NT2/D1 (cell line): ENCODE measurements around the gene BABAM2.

Source experiments
- YY1 ChIP-seq: IDR thresholded peaks from 2 replicates; pipeline ENCODE4 v1.6.1; 2011; ENCODE audit not compliant: insufficient read length, insufficient read depth
- ZNF274 ChIP-seq: IDR thresholded peaks from 2 replicates; pipeline ENCODE4 v1.6.1; 2011; ENCODE audit warnings: mild to moderate bottlenecking, low read depth, low read length

DNA sequence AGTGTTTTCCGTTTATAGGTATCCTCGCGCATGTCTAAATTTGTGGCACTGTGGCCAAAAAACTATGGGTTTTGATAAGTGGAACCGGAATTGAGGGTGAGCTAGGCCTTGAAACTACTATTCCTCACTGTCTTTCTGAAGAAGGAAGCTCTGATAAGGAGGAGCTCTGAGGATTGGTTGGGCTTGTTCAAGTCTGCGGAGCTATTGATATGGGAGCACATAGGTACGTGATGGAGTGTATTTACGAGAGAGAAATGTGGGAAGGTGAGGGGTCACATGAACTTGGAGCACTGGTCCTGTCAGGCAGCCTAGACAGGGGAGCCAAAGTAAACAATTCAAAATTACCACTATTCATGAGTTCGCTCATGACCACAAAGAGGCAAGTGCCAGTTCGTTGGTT, 131.4 kb downstream of the BABAM2 start:
- TF ChIP-seq YY1: no peak
- no peak for TF ChIP-seq ZNF274
